PC-3 (cell line): ENCODE data around the gene SMCO1.
"Not testable (repeated sequence)": the region's sequence is repeated elsewhere in the genome, so short reads cannot be mapped to it uniquely, and the experiment has no call there.

Source experiments
- CTCF ChIP-seq: fragments of 300-600 bp; sonication (generic); conservative IDR thresholded peaks from 2 replicates; pipeline ENCODE4 v1.5.1; 2017; ENCODE audit warnings: antibody characterized with exemption, low read depth, mild to moderate bottlenecking, low read length
- EZH2 ChIP-seq: fragments of 300-600 bp; sonication (generic); IDR thresholded peaks from one replicate; pipeline ENCODE4 v1.6.1; 2017; ENCODE audit warnings: antibody characterized with exemption, mild to moderate bottlenecking, low read length; ENCODE audit not compliant: unreplicated experiment
- EZH2phosphoT487 ChIP-seq: fragments of 300-600 bp; sonication (generic); IDR thresholded peaks from 2 replicates; pipeline ENCODE4 v1.6.1; 2018; ENCODE audit warnings: mild to moderate bottlenecking, antibody characterized with exemption, low read length, borderline replicate concordance

GRCh38 chr3:196550172-196550571, 35.0 kb upstream of the SMCO1 start:
- not testable (repeated sequence) for TF ChIP-seq CTCF, EZH2, EZH2phosphoT487
